Amniotic epithelial cell (primary cell): ENCODE data around the gene MOB3B.
A peak's percentile ranks its signal among the peaks of the same experiment; 100 is the strongest.

Experiments
- DNase-seq: peaks from one replicate; pipeline ENCODE4 v3.0.0-alpha.2; 2010; ENCODE audit warnings: low read depth

The MOB3B gene

DNA sequence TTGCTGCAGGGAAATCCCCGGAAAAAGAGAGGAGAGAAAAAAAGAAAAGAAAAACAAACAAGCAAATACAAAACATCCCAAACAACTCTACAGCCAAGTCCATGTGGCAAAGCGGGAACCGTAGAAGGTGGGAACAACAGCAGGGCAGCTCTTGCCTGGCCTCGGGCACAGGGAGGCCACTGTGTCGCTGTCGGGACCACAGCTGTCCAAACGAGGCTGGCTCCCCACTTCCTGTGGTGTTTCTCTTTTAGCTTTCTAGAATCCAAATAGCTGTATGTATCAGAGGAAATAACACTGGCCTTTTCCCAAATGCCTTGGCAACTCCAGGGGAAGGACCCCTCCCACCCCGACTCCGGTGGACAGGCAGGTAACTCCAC is 191.1 kb downstream of the MOB3B start:
- no peak for DNase-seq

DNA sequence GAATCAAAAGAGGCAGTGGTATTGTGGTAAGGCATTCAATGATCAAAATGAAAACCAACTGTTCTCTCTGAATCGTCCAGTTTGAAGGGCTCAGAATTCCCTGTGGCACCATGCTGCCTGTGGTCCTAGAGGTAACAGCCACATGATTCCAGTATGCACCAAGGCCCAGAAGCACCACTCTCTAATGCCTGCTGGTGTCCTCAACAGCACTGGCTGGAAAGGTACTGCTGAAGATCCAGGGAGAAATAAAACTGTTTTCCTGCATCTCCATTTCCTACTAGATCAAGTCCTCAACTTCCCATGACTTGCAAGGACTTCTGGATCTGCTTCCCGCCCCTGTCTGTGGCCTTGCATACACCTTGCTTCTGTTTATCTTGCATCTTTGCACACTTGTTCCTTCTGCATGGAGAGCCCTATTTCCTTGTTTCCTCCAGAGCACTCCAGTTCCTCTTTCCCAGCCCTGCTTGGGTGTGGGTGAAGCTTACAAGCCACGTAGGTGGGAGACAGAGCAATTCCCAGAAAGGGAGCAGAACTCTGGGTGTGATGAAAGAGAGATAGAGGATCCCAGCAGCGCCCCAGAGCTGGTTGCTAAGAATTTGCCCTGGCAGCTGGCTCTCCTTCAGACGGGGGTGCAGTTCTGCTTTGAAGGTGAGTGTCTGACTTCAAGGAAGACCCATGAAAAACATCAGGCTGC is 191.6 kb downstream of the MOB3B start:
- no peak for DNase-seq

DNA sequence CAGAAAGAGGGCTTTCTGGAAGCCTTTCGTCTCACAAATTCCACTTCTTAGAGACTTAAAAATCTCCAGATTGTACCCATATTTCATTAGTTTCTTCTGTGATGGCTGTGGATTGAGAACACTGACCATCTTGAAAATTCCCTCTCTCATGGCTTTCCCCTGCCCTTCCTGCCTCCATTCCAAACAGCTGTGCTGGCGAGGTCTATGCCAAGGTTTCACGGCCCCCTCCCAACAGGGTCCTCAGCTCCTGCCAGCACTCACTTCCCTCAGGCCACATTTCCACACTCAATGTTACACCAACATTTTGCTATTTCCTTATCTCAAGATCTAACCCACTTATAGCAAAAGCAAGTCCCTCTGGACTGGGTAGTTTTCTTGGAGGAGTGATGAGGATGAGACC is 192.4 kb downstream of the MOB3B start:
- no peak for DNase-seq

DNA sequence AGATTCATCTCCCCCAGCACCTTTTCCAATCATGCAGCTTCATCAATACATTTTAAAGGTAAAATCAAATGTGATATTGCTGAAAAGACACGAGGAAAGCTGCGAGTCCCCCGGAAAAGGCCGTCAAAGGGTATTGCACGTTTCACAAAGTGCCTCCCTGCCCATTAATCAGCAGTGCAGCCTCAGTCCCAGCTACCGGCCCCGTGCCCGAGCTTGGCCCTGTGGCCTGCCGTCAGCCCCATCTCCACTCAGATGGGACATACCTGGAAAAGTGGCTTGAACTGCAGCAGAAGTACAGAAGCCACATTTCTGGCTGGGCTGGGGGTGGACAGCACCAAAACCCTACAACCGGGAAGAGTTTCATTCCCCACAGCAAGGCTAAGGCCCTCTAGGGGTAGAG is 192.8 kb downstream of the MOB3B start:
- DNase-seq: no peak

DNA sequence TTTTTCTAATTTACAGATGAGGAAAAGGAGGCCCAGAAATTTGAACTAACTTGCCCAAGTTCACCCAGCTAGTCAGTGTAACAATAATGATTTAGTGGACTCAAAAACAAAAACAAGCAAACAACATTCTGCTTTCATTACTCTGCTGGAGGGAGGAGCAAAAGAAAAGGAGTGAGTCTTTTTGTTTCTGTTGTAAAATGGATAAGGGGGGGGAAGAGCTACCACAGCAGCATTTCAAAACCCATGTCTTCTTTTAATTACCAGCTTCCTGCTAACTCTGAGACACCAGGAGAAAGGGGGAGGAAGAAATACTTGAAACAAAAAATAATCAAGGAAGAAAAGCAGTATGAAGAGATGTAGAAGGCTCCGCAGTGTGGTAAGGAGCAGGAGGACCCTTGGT is 193.5 kb downstream of the MOB3B start:
- no peak for DNase-seq

DNA sequence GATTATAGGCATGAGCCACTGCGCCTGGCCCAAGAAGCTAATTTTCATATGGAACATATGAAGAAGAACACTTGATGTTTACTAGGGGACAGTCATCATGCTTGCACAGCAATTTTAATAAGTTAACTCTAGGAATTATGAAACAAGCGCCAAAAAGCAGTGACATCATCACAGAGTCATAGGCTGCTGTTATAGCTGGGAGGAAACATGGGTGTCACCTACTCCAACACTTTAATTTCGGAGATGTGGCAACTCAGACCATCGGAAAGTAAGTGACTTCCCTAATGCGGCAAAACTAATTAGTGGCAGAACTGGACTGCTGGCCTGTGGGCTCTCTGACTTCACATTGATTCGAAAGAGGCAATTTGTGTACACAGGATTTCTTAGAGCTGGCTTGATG is 194.5 kb downstream of the MOB3B start:
- no peak for DNase-seq

DNA sequence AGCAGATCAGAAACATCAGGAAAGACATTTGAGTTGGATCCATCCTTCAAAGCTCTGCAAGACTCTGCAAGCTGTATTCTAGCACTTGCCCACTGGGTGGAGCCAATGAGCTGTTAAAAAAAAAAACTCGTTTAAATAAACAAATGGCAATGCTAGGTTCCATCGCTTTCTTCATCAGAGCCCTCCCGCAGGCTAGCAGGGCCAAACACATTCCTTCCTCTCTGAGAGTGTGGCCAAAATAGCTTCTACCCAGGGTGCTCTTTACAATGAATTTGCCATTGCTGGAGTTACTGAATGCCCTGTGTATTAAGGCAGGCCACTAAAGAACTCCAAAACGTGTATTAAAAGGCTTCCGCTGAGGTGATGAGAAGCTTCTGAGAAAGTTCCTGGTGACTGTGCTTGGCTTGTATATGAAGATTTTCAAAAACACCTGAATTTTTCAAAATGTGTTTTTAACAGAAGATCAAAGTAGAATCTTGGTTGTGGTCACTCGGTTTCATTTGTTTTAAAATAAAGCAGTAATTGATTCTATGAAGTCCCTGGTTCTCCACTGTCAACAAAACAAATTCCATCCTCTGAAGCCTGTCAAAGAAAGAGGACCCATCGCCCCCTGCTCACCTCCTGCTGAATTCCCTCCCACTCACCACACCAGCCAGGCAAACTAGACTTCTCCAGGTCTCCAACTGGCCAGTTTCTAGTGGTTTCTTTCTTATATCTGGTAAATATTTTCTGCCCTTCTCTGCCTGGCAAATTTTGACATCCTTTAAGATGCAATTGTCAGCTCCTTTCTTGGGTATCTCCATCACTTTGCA is 196.2 kb downstream of the MOB3B start:
- DNase-seq: peak; percentile 65

DNA sequence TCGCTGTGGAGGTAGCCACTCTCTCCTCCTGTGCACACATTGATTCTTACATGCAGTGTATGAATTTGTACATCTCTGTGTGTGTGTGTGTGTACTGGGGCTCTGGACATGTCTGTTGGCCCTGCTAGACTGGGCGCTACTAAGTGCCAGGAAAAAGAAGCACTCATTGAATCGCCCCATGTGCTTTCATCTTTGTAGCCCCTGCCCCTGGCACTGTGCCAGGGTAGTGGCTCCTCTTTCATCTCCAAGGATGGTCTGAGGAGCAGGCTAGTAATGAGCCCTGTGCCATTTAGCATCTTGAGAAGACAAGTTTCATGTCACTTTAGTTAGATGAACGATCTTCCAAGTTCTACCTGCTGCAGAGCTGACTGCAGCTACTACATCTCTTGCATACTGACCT is 198.2 kb downstream of the MOB3B start:
- DNase-seq: no peak

DNA sequence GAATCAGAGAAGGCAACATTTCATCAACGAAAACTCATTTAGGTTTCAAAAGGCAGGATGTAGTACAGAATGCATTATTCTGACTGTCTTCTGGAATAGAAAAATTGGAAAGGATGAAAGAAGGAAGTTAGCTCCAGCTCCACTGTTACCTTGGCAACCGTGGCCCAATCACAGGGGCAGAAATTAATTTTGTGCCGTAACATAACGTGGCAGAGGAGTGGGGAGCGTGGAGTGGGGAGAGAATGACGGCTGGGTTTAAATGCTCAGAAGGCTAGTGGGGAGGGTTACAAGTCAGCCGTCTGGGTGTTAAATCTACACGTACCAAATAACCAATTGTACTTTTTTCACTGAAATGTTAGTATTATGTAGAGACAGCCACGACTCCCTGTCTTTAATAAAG is 200.3 kb downstream of the MOB3B start:
- DNase-seq: no peak

DNA sequence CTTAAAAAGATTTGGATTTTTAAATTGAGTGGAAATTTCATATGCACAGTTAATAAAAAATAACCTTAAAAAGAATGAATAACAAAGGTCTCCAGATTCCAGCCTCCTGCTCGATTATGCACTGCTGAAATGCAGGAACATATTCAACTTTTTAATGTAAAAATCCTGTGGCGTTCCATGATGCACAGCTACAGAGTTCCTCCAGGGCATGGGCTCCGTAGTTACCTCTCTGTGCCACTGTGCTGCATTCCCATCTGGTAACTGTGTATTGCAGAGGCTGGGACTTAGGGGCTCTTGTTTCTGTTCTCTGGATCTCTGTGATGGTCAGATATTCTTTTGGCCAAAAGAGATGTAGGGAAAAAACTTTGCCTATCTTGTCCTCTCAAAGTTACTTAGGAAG is 201.1 kb downstream of the MOB3B start:
- no peak for DNase-seq

DNA sequence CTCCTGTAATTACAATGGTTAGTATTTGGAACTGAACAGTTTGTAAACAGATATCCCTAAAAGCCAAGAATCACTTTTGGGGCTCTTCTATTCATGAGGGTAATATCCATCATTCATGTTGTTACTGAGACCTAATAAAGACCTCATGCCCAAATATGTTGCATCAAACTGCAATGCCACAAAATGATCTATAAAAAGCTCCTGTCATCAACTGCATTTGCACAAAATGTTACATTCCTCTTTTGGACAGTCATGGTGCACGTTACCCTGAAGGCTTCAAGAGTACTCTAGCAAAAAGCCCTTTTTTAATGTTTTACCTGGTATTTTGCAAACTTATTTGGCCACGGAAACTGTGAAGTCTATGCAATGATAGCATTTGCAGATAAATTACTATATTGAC is 218.4 kb downstream of the MOB3B start:
- DNase-seq: no peak

DNA sequence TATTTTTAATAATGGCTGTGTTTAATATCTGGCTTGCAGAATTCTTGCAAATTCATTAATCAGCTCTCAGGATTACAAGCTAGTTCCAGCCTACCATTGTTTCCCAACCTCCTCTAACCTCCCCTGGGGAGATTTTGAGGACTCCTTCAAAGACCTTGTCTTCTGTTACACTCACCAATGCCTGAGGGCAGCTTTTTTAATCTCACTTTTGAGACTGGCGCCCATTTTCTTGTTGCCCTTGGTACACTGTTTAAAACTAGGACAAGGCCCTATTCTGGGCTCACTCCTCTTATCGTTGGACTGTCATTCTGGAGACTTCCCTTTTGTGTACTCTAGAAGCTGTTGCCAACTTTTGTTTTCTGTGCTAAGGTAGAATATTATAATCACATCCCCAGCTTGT is 219.0 kb downstream of the MOB3B start:
- no peak for DNase-seq

DNA sequence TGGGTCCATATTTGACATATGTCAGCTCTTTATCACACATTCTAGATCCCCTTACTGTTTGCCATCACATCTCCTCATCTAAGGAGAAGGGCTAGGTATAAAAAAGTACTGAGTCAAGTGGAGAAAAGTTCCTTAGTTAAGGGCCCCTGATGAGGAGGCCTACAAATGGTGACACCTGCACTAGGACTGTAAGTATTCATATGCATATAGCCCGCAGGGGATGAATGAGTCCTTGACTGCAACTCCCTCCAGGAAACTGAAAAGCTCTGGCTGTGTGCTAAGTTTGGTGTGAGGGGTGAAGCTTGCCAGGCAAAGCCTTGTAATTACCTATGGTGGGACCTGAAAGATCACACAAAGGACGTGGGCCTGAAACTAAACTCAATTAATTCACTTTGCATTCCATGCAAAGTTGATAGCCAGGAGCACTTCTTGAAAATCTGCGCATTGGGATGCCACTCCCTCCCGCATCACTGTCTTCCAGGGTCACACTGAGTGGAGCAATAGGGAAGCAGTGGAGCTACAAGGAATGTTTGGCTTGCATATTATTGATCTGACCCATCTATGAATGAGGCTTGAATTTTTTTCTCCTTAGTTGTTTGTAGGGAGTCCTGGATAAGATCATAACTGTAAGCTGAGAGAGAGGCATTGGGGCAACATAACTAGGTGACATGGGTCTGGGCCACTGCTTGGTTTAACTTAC is 220.8 kb downstream of the MOB3B start:
- no peak for DNase-seq

DNA sequence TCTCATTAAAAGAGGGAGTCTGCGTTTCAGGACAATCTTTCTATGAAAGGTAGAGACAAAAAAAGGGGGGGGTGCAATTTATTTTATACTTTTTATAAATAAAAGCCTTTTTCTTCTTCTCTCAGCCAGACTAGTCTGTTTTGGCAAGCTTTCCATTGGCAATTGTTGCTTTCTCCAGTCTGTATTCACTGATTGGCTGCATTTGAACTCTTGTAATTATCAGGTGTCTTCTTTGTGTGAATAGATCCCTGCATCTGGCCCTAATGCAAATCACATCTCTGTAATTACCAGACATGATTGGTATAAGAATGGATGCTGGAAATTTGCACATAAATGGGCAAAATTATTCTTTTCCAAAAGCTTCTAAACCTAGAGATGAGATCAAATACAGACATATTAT is 225.1 kb downstream of the MOB3B start:
- DNase-seq: no peak

DNA sequence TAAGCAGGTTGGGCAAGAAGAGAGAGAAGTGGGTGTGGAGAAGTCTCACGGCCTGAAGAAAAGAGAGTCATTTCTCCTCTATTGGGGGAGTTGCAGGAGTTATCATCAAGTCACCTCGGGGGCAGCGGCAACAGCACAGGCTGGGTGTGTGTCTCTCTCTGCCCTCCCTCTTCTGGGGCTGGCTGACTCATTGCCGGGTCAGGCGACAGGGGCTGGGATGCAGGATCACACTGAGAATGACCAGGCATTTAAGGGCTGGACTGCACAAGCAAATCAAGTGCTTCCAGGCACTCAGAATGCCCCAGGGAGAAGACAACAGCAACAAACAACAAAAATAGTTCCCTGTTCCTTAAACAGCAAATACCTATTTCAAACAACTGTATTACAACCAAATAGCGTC is 226.4 kb downstream of the MOB3B start:
- DNase-seq: no peak

DNA sequence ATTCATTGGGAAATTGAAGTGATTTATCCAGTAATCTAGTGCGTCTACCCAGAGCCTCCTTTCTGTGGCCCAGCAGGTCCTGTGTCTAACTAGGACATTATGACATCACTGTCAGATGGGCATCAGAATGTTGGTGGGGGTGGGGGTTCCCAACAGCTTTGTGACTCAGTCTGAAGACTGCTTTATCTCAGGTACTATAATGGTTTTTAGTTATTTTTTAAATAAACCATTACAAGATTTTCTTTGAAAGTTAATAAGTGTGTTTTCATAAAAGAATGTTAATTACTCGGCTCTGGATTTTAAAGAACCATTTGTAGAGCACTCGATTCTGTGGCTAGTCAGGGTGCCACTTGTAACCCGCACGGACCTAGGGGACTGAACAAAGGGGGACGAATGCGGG is 232.6 kb downstream of the MOB3B start, which contains the start of gene EQTN:
TSS of gene EQTN (minus strand) at position 101 of the 400 bp plus-strand sequence. CDS start at position 6, 95 bp downstream.
- DNase-seq: no peak

DNA sequence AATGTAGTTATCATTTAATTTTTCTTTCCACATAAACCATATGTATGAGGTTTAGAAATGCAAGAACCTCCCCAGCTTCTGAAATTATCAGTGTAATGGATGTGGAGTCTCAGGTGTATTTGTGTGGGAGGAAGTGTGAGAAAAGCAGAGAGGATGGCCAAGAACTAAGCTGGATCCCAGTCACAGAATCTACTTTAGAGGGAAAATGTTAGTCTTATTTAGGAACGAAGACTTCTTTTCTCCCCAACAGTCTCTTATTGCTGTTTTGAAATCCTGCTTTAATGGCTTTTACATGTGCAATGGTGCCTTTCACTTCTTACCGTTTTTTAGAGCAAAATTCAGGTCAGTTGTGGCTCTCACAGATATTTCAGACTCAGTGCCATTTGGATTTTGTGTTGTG is 235.6 kb downstream of the MOB3B start:
- no peak for DNase-seq

DNA sequence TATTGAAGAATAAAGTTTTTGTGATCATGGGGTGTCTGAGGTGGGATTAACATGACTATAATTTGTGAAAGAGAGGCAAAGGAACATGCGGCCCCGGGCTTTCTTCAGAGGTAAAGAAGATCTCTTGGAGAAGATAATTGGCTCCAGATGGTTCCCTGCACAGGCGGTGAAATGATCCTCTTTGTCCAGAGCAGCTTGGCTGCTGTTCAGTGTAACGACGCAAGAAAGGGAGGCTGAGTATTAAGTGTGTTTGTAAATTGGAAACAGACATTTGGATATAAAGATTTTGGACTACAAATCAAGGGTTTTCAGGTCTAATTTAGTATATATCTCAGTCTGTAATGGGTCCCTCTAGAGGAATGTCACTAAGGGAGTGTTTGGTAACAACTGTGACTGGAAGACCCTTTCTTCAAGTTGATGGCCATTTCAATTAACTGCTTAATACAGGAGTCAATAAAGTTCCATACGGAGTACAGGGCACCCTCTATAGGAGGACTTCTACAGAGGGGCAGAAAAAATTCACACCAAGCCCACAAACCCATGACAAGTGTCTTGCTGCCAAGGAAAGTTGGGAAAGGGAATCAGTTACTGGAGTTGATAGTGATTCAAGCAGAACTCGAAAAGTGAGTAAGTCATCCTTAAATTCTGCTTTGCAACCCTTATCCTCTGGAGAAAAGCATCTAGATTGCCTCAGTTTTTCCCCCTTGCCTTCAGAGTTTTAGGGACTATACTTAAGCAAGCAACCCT is 236.8 kb downstream of the MOB3B start:
- no peak for DNase-seq

DNA sequence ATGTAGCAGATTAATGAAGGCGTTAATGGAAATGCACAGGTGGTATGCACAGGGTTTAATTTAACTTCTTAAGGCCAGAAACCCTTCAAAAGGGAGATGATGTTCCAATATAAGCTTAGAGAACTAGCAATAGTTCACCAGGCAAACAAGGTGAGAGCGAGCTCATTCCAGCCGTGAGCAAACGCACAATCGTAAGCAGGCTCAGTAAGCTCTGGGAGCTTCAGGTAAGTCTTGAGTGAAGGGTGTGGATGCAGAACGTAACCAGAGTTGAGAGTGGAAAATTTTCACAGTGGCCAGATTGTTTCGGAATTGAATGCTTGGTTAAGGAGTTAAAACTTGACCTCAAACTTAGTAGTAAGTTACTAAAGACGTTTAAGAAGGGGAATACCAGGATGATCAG is 238.3 kb downstream of the MOB3B start:
- no peak for DNase-seq

DNA sequence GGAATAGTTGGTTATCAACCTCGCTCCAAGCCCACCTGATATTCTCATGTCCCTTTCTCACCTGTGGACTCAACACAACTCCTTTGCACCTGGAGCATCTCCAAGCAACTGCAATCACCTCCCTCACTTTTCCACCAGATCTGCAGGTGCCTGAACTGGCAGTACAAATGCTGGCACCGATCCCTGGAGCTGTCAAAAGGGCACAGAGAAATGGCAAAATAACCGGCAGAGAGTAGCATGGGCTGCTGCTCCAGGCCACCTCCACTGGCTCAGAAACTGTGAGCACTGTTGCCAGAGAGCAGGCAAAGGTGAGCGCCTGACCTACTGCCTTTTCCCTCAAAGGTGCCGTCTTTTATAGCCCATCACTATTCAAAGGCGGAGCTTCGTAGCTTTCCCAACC is 247.3 kb downstream of the MOB3B start:
- DNase-seq: no peak

DNA sequence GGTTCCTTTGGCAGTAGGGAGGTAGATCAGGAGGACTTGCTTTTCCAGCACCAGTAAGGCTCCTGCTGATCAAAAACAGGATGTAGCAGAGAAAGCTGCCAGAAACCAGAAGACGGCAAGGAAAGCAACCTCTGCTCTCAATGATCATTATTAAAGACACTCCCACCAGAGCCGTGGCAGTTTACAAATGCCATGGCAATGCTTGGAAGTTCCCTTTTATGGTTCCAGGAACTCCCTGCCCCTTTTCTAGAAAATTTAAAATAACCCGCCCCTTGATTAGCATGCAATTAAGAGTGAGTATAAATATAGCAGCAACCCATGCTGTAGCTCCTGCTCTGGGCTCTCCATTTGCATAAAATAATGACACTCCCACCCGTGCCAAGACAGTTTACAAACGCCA is 248.8 kb downstream of the MOB3B start:
- DNase-seq: no peak

DNA sequence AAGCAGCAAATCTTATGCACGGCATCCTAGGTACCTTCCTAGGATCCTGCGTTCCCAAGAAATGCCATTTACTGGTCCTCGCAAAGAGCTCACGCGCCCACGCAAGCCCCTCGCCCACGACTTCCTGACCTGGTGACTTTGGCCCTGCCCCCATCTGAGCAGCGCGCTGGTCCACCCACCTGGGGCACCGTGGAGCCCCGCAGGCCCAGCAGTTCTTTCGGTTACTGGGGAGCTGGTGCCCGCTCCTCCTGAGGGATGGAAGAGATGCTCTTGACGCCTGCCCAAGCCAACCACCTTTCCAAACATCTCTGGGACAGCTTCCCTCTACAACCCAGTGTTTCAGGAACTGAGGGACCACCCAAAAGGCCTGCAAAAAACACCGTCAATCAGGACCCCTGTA is 249.4 kb downstream of the MOB3B start:
- no peak for DNase-seq
